HG03558 (cell line): Measurements from ENCODE around the gene PRRC2C.
"Not testable (repeated sequence)": the region's sequence is repeated elsewhere in the genome, so short reads cannot be mapped to it uniquely, and the experiment has no call there.

Source experiments
- ATAC-seq: cut with Tn5 transposase; IDR thresholded peaks from one replicate; pipeline ENCODE4 v1.9.1; 2021; ENCODE audit warnings: moderate number of reproducible peaks; ENCODE audit not compliant: unreplicated experiment; ENCODE audit errors: extremely low read depth

The PRRC2C gene

DNA sequence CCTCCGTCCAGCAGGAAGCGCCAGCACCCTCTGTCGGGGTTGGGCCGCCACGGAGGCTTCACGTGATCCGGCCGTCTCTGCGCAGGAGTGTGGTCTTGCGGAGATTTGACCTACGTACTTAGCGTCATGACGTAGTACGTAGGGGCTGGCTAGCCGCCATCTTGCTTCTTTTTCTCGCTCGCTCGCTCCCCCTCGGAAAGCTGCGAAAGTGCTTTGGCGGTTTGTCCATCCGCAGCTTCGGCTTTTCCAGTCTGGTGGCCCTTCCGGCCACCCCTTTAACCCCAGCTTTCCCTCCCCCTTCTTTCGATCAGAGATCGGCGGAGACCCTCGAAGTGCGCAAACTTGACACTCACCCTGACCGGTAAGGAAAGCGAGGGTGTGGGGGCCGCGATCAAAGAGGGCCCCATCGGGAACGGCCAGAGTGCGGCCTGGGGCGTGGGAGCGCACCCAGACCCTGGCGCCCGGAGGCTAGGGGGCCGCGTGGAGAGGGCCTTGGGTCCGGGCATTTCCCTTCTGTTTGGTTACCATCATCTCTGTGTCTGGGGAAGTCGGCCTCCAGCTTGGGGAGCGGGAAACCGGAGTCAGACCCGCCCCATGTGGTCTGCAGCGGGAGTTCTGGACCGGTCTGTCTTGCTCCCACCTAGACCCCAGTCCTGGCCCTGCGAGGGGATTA lies at the start of gene PRRC2C:
PRRC2C (plus strand) TSS at position 156 of the 673 bp plus-strand sequence. CDS start 26,559 bp downstream, outside the sequence.
- ATAC-seq, result peak; percentile 92

DNA sequence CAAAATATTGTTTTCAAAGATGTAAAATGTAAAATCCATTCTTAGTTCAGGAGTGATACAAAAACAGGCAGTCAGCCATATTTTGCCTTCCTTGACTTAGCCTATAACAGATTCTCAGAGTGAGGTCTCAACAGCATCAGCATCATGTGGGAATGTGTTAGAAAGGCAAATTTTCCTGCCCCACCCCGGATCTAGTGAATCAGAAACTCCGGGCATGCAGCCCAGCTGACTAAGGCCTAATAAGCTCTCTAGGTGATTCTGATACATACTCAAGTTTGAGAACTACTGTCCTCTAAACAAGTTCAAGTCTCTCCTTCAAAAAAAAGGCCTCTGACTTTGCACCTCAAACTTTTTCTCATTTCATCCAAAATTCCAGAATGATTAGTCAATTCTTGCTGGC lies 46.9 kb upstream of the PRRC2C start:
- ATAC-seq, result no peak

DNA sequence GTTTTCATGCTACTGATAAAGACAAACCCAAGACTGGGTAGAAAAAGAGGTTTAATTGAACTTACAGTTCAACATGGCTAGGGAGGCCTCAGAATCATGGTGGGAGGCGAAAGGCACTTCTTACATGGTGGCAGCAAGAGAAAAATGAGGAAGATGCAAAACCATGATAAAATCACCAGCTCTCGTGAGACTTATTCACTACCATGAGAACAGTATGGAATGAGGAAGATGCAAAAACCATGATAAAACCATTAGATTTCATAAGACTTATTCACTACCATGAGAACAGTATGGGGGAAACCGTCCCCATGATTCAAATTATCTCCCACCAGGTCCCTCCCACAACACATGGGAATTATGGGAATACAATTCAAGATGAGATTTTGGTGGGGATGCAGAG lies 45.1 kb upstream of the PRRC2C start:
- ATAC-seq, result not testable (repeated sequence)

DNA sequence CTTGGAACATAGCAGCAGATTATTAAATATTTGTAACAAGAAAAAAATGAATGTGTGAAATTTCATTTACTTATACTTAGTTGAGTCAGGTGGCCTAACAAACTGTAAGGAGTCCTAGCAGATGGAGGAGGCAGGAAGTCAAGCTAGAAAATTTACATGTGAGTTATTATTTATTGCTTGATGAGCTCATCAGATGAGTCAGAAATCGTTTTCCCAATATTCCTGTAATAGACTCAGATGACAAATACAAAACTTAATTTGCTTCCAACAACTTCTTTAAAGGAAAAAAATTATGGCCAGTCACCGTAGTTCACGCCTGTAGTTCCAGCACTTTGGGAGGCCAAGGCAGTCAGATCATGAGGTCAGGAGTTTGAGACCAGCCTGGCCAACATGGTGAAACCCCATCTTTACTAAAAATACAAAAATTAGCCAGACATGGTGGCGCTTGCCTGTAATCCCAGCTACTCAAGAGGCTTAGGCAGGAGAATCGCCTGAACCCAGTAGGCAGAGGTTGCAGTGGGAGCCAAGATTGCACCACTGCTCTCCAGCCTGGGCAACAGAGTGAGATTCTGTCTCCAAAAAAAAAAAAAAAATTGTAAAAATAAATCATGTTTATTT lies 43.9 kb upstream of the PRRC2C start:
- not testable (repeated sequence) for ATAC-seq

DNA sequence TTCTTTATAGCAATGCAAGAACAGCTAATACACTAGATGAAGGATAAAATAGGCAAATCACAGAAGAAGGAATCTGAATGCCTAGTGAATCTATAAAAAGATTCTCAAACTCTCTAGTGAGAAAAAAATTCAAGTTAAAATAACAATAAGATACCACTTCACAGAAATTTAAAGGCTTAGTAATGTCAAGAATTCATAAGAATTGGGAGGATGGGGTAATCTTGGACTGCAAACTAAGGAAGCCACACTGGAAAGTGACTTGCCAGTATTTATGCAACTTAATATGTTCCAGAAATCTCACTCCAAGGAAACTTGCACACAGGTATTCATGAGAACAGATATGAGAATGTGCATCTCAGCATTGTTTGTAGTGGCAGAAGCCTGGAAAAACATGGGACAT lies 38.9 kb upstream of the PRRC2C start:
- ATAC-seq, result no peak

DNA sequence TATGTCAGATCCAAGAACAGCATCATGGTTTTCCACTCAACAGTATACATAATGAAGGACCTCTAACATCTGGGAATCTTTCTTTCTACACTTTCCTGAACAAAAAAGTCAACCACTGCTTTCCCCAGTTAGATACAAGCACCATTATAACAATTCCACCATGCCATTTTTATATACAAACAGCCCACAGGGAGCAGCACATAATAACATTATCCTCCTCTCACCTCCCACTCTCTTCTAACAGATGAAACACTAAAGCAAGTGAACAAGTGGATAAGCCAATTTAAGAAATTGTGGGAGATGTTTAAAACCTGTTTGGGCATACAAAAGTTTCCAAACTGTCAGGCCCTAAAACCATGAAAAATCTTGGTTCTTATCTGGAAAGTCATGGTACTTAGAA lies 29.4 kb upstream of the PRRC2C start:
- no peak for ATAC-seq

DNA sequence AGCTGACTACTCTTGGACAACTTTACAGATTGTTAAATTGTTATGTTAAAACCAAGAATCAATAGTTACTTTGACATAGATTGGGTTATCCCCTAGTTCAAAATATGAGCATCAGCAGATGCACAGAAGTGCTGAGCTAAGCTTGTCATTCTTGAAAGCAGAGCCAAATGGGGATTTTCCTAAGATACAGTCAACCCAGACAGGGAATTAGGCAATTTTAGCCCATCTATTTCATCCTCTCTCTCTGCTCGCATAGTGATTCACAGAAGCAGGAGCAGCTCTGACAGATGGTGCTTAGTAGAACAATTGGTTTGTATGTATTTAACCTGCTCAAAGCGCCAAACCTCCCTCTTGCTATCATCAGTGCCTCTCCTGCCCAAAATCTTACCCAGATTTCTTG lies 27.9 kb upstream of the PRRC2C start:
- no peak for ATAC-seq

DNA sequence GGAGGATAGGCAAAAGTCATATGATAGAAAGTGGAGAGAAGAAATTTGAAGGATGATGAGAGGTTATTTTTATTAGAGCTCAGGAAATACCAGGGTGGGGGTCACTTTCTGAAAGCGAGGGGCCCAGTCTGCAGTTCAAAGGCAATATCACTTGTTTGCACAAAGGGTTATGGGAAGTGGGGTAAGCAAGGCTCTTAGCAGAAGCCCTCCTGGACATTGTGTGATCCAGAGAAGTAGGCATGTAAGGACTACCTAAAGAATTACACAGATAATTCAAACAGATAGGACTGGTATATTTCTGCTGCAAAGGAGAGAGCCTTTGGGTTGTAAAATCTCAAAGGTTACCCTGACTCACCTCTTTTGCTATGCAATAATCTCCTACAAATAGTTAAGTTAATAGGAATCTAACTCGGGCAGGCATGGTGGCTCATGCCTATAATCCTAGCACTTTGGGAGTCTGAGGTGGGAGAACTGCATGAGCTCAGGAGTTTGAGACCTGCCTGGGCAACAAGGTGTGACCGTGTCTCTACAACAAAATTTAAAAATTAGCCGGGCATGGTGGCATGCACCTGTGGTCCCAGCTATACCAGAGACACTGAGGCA lies 25.2 kb upstream of the PRRC2C start:
- no peak for ATAC-seq

DNA sequence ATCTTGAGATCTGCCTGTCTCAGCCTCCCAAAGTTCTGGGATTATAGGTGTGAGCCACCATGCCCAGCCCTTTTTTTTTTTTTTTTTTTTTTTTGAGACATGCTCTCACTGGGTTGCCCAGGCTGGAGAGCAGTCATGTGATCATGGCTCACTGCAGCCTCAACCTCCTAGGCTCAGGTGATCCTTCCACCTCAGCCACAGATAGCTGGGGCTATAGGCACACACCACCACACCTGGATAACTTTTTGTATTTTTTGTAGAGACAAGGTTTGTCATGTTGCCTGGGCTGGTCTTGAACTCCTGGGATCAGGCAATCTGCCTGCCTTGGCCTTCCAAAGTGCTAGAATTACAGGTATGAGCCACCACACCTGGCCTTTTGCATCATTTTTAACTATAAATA lies 17.7 kb upstream of the PRRC2C start:
- no peak for ATAC-seq

DNA sequence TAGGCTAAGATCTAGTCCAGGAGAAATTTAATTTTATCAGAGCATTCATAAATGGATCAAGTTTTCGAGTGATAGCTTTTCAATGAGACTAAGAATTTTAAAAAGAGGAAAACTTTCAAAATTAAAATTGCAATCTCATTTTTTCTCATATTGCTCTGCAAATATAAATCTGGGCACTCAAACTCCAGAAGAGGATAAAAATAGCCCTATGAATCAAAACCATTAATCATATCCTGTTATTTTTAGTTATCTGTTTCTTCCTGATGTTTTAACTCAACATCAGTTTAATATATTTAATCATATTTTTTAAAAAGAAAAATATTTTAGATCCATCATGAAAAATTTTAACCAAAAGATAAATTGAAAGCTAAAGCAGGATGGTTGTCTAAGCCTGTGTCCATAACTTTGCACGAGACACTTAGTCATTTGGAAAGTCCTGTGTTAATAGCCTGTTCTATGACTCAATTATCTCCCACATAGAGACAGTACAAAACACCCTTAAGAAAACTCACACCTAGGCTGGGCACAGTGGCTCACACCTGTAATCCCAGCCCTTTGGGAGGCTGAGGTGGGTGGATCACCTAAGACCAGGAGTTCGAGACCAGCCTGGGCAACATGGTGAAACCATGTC lies 17.1 kb upstream of the PRRC2C start:
- peak; percentile 68 for ATAC-seq

DNA sequence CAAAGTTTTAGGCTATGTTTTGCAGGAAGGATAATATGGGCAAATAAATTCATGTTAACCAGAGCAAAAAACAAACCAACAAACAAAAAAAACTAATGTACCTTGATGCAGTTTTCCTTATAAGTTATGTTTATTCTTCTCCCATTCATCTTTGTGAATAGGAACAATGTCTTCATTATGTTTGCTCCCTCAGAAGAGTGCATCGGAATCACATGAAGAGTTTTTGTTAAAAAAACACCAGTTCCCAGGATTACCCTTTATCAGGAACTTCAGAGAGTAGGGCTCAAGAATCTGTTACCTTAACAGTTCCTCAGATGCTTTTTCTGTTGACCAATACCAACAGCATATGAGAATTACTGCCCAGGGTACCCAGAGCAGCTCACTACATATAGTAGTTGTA lies 14.6 kb upstream of the PRRC2C start:
- ATAC-seq, result no peak

DNA sequence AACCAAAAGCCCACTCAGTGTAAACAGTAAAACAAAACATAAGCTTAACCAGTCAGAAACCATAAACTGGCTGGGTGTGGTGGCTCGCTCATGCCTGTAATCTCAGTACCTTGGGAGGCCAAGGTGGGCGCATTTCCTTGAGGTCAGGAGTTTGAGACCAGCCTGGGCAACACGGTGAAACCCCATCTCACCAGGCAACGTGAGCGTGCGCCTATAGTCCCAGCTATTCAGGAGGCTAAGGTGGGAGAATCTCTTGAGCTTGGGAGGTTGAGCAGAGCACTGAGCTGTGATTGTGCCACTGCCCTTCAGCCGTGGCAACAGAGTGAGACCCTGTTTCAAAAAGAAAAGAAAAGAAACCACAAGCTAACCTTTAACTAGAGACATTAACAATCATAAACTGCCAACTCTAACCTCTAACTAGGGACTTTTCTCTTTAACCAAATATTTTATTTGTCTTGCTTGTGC lies 13.1 kb upstream of the PRRC2C start:
- ATAC-seq, result no peak

DNA sequence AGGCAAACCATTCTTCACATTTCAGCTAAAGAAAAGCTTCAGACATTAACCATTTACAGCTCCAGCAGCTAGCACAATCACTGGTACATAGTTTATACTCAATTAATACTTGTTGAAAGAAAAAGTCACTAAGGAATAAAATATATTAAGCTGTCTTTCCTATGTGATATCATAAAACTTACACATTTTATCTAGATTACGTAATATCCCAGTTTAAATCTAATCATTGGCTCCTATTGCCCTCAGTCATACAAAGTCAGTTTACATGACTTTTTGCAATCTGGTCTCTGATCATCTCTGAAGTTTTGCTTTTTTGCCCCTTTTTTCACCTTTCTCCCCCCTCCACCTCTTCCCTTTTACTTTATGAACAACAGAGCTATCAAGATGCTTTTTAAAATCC lies 8.5 kb upstream of the PRRC2C start:
- no peak for ATAC-seq

DNA sequence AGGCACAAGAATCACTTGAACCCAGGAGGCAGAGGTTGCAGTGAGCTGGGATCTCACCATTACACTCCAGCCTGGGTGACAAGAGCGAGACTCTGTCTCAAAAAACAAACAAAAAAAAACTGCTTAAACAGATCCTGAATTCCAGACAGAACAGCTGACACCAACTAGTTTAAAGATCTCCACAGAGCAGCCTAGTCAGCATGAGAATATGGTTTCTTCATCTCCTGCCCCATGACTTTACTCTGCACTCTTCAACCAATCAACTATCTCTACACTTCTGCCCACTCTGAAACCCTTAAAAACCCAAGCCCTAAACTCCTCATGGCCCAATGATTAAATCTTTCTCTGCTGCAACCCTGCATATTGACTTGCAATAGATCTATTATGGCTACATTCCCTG lies 7.5 kb upstream of the PRRC2C start:
- no peak for ATAC-seq

DNA sequence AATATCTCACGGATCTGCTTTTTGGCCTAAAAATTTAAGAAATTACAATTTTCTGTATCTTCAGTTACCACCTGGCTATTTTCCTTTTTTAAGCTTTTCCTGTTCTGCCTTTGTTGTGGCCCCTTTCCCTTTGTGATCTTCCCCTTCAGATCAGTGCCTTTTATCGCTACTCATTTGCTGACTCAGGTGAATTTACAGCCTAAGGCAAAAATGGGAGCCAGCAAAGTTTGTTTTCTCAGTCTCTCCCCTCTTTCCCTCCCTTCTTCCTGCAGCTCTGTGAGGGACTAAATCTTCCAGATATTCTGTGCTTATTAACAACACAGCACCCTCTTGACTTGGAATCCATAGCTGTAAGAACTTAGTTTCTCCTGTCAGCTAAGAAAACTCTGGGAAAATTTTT lies 5.3 kb upstream of the PRRC2C start:
- ATAC-seq, result no peak

DNA sequence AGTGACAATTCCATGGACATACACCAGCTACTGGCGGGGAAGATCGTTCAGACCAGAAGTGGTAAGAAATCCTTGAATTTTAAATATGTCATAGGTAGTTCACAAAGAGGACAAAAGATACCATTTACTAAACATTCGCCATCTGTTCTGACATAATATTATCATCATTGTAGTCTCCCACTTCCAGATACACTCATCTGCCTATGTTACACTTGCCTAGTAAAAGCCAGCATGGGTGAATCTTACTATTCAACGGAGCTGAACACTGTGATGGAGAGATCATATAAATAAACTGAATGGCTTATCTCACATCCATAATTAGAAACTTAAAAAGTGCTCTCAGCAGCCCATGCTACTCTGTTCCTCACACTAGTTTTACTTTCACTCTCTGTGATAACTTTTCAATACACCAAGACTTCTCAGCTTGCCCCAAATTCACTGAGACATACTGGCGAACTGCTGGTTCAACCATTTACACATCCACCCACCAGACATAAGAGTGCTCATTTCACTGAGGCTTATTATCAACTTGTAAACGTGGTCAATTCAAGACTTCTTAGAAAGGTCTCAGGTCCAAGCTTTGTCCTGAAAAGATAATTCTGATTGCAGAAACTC lies 463 bp upstream of the PRRC2C start:
- peak; percentile 45 for ATAC-seq

DNA sequence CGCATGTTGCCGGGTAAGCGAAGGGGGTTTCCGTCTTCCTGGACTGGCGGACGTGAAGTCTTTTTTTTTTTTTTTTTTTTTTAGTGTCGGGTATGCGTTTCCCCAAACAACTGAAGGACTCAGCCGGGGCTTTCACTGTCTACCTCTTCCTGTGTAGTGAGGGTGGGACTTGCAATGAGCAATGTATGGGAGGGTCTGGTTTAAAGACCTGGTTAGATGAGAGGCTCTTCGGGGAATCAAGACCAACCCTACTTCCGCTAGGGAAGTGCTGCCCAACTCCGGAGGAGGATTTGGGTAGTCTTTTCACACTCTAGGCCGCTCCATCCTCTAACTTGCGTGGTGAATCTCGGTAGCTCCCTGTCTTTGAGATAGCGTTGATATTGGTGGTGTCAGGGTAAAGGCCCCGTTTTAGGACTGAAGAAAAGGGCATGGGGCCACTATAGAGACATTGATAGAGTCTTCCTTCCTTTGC lies 754 bp downstream of the PRRC2C start:
- peak; percentile 30 for ATAC-seq

DNA sequence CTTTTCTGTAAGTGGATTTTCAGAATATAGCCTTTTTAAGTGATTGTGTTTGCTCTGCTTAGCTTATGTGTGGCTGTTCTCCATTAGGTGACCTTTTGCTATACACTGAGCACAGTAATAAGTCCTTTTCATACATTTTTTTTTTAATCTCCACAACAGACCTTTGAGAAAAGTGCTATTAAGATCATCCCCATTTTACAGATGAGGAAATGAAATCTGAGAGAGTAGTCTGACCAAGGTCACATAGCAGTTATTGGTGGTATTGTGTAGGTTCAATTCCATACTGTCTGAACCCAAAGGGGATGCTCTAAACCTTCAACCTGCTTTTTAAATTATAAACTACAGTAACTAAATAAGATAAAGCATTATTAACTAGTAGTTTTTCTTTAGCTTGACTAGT lies 1.7 kb downstream of the PRRC2C start:
- no peak for ATAC-seq

DNA sequence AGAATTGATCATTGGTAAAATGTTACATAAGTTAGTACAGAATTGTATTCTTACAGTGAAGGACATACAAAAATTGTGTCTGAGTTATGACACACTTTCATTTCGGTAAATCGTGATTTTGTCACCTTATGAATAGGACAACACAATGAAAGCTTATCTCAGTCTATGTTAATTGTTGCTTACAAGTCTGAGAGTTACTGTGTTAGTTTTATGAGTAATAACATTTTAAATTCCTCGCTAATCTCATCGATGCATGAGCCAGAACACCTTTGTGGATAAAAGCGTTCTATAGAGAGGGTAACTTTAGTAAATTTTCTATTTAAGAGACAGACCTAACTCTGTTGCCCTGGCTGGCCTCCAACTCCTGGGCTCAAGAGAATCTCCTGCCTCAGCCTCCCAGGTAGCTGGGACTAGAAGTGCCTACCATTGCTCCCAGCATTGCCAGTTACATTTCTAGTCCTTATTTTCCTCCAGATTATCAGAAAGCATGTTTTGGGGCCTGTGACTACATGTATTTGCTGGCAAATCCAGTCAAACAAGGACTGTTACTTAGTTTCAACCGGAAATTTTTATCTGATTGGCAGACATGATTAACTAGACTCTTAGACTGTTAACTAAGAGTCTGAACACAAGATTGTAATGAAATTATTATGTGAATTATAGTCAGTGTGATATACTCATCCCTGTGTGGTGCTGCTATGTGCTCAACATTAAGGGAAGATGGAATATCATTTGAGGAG lies 3.0 kb downstream of the PRRC2C start:
- ATAC-seq, result no peak

DNA sequence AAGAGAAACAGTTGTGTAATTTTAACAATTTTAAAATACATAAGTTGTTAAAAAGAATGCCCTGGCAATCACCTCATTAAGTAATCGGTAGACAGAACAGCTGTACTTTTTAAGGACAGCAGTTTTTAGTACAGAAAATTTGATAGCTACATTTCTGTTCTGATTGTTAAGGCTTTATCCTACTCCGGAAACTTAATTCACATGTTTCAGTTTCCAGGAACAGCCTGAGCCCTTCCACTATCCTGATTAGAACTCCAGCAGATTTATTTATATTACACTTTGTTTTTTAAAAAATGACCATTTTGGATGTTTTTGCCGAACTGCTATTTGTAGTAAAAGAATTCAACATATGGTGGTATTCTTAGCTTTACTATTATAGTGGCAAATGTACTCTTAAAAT lies 8.7 kb downstream of the PRRC2C start:
- ATAC-seq, result no peak
